CD4-positive, alpha-beta T cell (primary cell): ENCODE results near the gene BRMS1. TPM values are rescaled to one million over a fixed set of nuclear protein-coding genes. Genes with fewer than 3 reads are reported as not detected.

Experiments
- ATAC-seq: fragments of 200-7000 bp; cut with Tn5 transposase; one replicate; pipeline ENCODE4 v1.10.0; 2022; ENCODE audit warnings: mild to moderate bottlenecking; ENCODE audit not compliant: poor library complexity
- CTCF ChIA-PET: fragments of 350-600 bp; sonication (Branson Sonifier 250); formaldehyde crosslinking; loops from one replicate; lab custom pipeline; 2021; ENCODE audit warnings: antibody characterized with exemption, inconsistent platforms; lab: Charles Lee
- POLR2A ChIA-PET: fragments of 350-600 bp; sonication (Branson Sonifier 250); formaldehyde crosslinking; loops from one replicate; lab custom pipeline; 2021; ENCODE audit warnings: antibody characterized with exemption, inconsistent platforms; lab: Charles Lee
- DNase-seq, 14 experiments: peaks; one replicate each; pipeline ENCODE4 v3.0.0-alpha.2; 2013 to 2020; ENCODE audit warnings: mixed read lengths in 2 of 14
- H3K27ac ChIP-seq, 2 donors: one replicate each; pipeline versions ENCODE4 v1.5.1 to v1.7.0; 2013; ENCODE audit warnings: low read length in 2 of 2, low read depth in 1 of 2, mild to moderate bottlenecking in 1 of 2
- H3K27me3 ChIP-seq, 2 experiments: 1 replicate in 1 of 2; 2 replicates in 1 of 2; pipeline versions ENCODE4 v1.6.1 to v1.7.0; 2013; ENCODE audit warnings: low read length in 2 of 2, control low read depth in 1 of 2, mild to moderate bottlenecking in 1 of 2, moderate library complexity in 1 of 2; ENCODE audit not compliant: insufficient read depth in 2 of 2, control insufficient read depth in 1 of 2
- H3K36me3 ChIP-seq: one replicate; pipeline ENCODE4 v1.6.1; 2013; ENCODE audit warnings: low read length, control low read depth; ENCODE audit not compliant: insufficient read depth
- H3K4me1 ChIP-seq: one replicate; pipeline ENCODE4 v1.6.1; 2013; ENCODE audit warnings: low read length, control low read depth; ENCODE audit not compliant: insufficient read depth
- H3K4me3 ChIP-seq: one replicate; pipeline ENCODE4 v1.5.1; 2013; ENCODE audit warnings: mild to moderate bottlenecking, low read length, moderate library complexity
- H3K9me3 ChIP-seq, 2 experiments: 1 replicate in 1 of 2; 2 replicates in 1 of 2; pipeline versions ENCODE4 v1.6.1 to v1.7.0; 2013; ENCODE audit warnings: low read length in 2 of 2, mild to moderate bottlenecking in 2 of 2, control low read depth in 1 of 2, moderate library complexity in 1 of 2; ENCODE audit not compliant: control insufficient read depth in 1 of 2, insufficient read depth in 1 of 2
- H3K27ac Mint-ChIP-seq: one replicate; pipeline ENCODE4 v1.8.0; 2020; ENCODE audit warnings: mixed read lengths
- H3K27me3 Mint-ChIP-seq: one replicate; pipeline ENCODE4 v1.8.0; 2021; ENCODE audit warnings: mixed read lengths
- H3K36me3 Mint-ChIP-seq: one replicate; pipeline ENCODE4 v1.8.0; 2021; ENCODE audit warnings: low read depth, mixed read lengths
- H3K4me1 Mint-ChIP-seq: one replicate; pipeline ENCODE4 v1.8.0; 2021; ENCODE audit warnings: low read depth, mixed read lengths
- H3K4me3 Mint-ChIP-seq: one replicate; pipeline ENCODE4 v1.8.0; 2020; ENCODE audit warnings: mild to moderate bottlenecking, mixed read lengths
- H3K9me3 Mint-ChIP-seq: one replicate; pipeline ENCODE4 v1.8.0; 2020; ENCODE audit warnings: mixed read lengths
- intact Hi-C, 2 experiments: fragments of 100-400 bp; cut with DNase I in 1 of 2; cut with micrococcal nuclease in 1 of 2; formaldehyde crosslinking; loops; one replicate each; pipeline versions ENCODE4 v1.15.1 to v1.9.0; 2023 to 2025; cut with DNase I, micrococcal nuclease
- total RNA-seq, 174 experiments: library from RNA in 2 of 174; stranded (reverse) in 2 of 174; gene quantifications; one replicate each; pipeline ENCODE4 v1.2.3 and lab custom pipeline; 2021 to 2026
- TF ChIP-seq, protein P1 (sequence below): fragments of 200-600 bp; IDR thresholded peaks from one replicate; pipeline ENCODE4 v1.8.0; 2022; ENCODE audit warnings: antibody characterized with exemption, mild to moderate bottlenecking

The BRMS1 gene
- total RNA-seq, 2 experiments from 2014 or later, result 52.7 to 58.4 TPM

DNA sequence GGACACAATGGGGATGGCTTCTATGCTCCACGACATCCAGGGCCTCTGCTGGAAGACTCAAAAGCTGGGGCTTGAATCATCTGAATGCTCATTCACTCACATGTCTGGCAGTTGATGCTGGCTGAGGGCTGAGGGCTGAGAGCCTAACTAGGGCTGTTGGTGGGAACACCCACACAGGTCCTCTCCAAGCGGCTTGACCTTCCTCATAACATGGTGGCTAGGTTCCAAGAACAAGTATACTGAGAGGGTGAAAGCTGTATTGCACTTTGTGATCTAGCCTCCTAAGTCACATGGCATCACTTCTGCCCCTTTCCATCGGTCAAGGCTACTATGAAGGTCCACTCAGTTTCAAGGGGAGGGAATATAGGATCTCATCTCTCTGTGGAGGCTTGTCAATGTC is 45.7 kb downstream of the BRMS1 start:
- no peak overlapping the region for H3K4me3 Mint-ChIP-seq
- Histone ChIP-seq H3K36me3 (no peaks in the 10 kb centered on the region), H3K9me3 (no peaks in the 10 kb centered on the region), H3K27me3 (no peaks in the 10 kb centered on the region), H3K27ac (no peak overlapping the region), H3K4me1 (no peaks in the 10 kb centered on the region), H3K4me3 (no peak overlapping the region)
- H3K27ac Mint-ChIP-seq, result no peak overlapping the region
- H3K9me3 Mint-ChIP-seq, result no peaks in the 10 kb centered on the region
- H3K4me1 Mint-ChIP-seq, result no peaks in the 10 kb centered on the region
- DNase-seq (no peak), ATAC-seq (no peak)
- ChIA-PET CTCF (no interaction called here), POLR2A (no interaction called here)
- no peaks in the 10 kb centered on the region for H3K36me3 Mint-ChIP-seq
- peaks cover 5% of the 10 kb centered on the region for H3K27me3 Mint-ChIP-seq
- intact Hi-C loops, result no loop called here
- TF ChIP-seq, protein P1, sequence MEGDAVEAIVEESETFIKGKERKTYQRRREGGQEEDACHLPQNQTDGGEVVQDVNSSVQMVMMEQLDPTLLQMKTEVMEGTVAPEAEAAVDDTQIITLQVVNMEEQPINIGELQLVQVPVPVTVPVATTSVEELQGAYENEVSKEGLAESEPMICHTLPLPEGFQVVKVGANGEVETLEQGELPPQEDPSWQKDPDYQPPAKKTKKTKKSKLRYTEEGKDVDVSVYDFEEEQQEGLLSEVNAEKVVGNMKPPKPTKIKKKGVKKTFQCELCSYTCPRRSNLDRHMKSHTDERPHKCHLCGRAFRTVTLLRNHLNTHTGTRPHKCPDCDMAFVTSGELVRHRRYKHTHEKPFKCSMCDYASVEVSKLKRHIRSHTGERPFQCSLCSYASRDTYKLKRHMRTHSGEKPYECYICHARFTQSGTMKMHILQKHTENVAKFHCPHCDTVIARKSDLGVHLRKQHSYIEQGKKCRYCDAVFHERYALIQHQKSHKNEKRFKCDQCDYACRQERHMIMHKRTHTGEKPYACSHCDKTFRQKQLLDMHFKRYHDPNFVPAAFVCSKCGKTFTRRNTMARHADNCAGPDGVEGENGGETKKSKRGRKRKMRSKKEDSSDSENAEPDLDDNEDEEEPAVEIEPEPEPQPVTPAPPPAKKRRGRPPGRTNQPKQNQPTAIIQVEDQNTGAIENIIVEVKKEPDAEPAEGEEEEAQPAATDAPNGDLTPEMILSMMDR, result no peak

DNA sequence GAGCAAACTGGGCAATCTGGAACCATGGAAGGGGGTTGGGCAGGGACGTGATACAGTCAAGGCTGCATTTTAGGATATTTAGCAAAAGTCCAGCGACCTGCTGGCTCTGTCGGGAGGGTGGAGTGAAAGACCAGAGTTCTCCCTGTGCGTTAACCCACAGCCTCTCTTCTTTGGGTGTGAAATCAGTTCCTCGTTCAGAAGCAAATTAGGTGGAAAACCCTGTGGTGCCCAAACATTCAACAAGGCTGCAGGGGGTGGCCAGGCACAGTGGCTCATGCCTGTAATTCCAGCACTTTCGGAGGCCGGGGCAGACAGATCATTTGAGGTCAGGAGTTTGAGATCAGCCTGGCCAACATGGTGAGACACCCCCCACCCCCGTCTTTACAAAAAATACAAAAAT is 47.3 kb downstream of the BRMS1 start:
- ChIA-PET CTCF (no interaction called here), POLR2A (interaction anchor here (1.2 kb wide), 1 partner anchor 9 kb away, joined by 3 read pairs; the partner anchor contains the start of gene YIF1A)
- intact Hi-C loops, result no loop called here
- H3K36me3 Mint-ChIP-seq, result no peaks in the 10 kb centered on the region
- peaks cover 16% of the 10 kb centered on the region for H3K27me3 Mint-ChIP-seq
- no peak overlapping the region for H3K27ac Mint-ChIP-seq
- H3K36me3 ChIP-seq, result no peaks in the 10 kb centered on the region
- peaks cover 9 to 11% of the 10 kb centered on the region in 2 experiments for H3K27me3 ChIP-seq
- peaks cover 0 to 5% of the 10 kb centered on the region in 2 experiments for H3K9me3 ChIP-seq
- H3K27ac ChIP-seq, result no peak overlapping the region
- TF ChIP-seq, protein P1, result no peak
- no peaks in the 10 kb centered on the region for H3K9me3 Mint-ChIP-seq
- H3K4me1 Mint-ChIP-seq, result no peaks in the 10 kb centered on the region
- no peak overlapping the region for H3K4me3 Mint-ChIP-seq
- peaks cover 2% of the 10 kb centered on the region for H3K4me1 ChIP-seq
- no peak overlapping the region for H3K4me3 ChIP-seq
- ATAC-seq, result no peak
- DNase-seq, result no peak

DNA sequence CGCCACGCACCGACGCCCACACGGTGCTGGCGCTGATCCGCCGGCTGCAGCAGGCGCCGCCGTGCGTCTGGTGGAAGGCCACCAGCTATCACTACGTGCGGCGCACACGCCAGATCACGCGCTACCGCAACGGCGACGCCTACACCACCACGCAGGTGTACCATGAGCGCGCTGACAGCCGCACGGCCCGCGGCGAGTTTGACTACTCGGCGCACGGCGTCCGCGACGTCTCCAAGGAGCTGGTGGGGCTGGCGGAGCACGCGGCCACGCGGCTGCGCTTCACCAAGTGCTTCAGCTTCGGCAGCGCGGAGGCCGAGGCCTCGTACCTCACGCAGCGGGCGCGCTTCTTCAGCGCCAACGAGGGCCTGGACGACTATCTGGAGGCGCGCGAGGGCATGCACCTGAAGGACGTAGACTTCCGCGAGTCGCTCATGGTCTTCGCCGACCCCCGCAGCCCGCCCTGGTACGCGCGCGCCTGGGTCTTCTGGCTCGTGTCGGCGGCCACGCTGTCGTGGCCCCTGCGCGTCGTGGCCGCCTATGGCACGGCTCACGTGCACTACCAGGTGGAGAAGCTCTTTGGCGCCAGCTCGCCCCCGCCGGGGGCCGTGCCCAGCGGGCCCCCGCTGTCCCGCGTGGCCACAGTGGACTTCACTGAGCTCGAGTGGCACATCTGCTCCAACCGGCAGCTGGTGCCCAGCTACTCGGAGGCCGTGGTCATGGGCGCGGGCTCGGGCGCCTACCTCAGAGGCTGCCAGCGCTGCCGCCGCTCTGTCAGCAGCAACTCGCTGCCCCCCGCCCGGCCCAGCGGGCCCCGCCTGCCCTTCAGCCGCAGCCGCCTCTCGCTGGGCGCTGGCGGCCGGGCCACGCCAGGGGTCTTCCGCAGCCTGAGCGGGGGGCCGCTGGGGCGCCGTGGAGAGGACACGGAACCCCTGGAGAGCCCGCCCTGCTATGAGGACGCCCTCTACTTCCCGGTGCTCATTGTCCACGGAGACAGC is 50.0 kb downstream of the BRMS1 start:
- H3K4me3 Mint-ChIP-seq, result no peak overlapping the region
- CTCF ChIA-PET, result no interaction called here
- Histone ChIP-seq H3K4me1 (peaks cover 21% of the 10 kb centered on the region), H3K27ac (no peak overlapping the region), H3K9me3 (peaks cover 0 to 9% of the 10 kb centered on the region in 2 experiments), H3K27me3 (peaks cover 18 to 23% of the 10 kb centered on the region in 2 experiments), H3K4me3 (no peak overlapping the region), H3K36me3 (no peaks in the 10 kb centered on the region)
- H3K27ac Mint-ChIP-seq, result no peak overlapping the region
- H3K9me3 Mint-ChIP-seq, result no peaks in the 10 kb centered on the region
- H3K36me3 Mint-ChIP-seq, result no peaks in the 10 kb centered on the region
- intact Hi-C loops, result no loop called here
- TF ChIP-seq, protein P1, result no peak
- ATAC-seq (no peak), DNase-seq (peak in 1 of 14 experiments; percentile 41)
- H3K27me3 Mint-ChIP-seq, result peaks cover 19% of the 10 kb centered on the region
- peaks cover 12% of the 10 kb centered on the region for H3K4me1 Mint-ChIP-seq
- POLR2A ChIA-PET, result no interaction called here
